ENCODE measurements around the gene AMH. TPM values are rescaled to one million over a fixed set of nuclear protein-coding genes. Genes with fewer than 3 reads are reported as not detected.
"Not testable (repeated sequence)": the region's sequence is repeated elsewhere in the genome, so short reads cannot be mapped to it uniquely, and the experiment has no call there.

The AMH gene
- total RNA-seq: 0.93 TPM
- long read RNA-seq: 0 reads

DNA sequence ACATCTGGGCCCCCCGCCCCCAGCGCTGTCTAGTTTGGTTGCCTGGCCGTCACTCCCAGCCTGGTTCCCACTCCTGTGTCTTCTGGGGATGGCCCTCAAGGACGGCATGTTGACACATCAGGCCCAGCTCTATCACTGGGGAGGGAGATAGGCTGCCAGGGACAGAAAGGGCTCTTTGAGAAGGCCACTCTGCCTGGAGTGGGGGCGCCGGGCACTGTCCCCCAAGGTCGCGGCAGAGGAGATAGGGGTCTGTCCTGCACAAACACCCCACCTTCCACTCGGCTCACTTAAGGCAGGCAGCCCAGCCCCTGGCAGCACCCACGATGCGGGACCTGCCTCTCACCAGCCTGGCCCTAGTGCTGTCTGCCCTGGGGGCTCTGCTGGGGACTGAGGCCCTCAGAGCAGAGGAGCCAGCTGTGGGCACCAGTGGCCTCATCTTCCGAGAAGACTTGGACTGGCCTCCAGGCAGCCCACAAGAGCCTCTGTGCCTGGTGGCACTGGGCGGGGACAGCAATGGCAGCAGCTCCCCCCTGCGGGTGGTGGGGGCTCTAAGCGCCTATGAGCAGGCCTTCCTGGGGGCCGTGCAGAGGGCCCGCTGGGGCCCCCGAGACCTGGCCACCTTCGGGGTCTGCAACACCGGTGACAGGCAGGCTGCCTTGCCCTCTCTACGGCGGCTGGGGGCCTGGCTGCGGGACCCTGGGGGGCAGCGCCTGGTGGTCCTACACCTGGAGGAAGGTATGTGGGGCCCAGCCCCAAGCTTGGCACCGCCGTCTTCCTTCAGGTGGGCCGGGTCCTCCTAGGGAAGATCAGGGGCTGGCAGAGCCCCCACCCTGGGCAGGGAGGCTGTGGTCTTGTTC is at the start of gene AMH:
TSS of gene AMH (plus strand) at position 314 of the 857 bp plus-strand sequence. CDS start at position 324, 10 bp downstream.
- DNase-seq (ENCODE audit: low spot score): no peak

GRCh38 chr19:2199861-2200623 is 49.1 kb upstream of the AMH start:
- no peak for DNase-seq (ENCODE audit: low spot score)

DNA sequence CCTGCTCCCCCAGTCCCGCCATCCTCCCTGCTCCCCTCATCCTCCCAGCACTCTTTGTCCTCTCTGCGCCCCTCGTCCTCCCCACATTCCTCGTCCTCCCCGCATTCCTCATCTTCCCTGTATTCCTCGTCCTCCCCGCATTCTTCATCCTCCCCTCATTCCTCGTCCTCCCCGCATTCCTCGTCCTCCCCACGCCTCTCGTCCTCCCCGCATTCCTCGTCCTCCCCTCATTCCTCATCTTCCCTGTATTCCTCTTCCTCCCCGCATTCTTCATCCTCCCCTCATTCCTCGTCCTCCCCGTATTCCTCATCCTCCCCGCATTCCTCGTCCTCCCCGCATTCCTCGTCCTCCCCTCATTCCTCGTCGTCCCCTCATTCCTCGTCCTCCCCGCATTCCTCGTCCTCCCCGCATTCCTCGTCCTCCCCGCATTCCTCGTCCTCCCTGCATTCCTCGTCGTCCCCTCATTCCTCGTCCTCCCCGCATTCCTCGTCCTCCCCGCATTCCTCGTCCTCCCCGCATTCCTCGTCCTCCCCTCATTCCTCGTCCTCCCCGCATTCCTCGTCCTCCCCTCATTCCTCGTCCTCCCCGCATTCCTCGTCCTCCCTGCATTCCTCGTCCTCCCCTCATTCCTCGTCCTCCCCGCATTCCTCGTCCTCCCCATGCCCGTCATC is 48.4 kb upstream of the AMH start:
- DNase-seq (ENCODE audit: low spot score): not testable (repeated sequence)

DNA sequence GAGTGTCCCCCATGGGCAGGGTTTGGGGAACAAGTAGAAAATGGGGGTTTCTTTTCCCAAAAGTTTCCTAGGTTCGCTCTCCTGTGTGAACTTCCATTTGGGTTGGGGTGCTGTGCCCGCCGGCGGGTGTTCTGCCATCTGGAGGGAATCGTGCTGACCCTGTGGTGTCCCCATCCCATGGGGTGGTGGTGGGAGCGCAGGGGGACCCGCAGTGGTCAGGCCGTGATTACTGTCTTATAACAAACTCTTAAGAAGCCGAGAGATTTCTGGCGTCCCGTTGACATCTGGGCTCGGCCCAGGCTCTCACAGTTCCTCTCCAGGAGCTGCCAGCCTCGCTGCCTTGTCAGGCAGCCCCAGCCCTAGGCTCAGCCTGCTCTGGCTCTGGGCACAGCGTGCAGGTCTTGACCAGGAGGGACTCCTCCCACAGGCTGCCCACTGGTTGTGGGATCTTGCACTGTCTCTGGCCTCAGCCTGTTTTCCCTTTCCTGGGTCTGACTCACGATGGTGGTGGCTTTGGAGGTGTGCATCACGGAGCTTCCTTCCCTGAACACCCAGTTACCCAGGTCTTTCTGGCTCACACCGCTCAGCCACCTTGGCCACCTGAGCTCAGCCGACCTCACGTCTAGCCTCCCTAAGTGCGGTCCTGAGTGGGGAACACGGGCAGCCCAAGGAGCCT is 47.5 kb upstream of the AMH start:
- no peak for DNase-seq (ENCODE audit: low spot score)

- DNase-seq (ENCODE audit: low spot score): no peak
Measured at GRCh38 chr19:2202366-2202765, 46.8 kb upstream of the AMH start.

GRCh38 chr19:2207008-2207407 is 42.1 kb upstream of the AMH start:
- no peak for DNase-seq (ENCODE audit: low spot score)

DNA sequence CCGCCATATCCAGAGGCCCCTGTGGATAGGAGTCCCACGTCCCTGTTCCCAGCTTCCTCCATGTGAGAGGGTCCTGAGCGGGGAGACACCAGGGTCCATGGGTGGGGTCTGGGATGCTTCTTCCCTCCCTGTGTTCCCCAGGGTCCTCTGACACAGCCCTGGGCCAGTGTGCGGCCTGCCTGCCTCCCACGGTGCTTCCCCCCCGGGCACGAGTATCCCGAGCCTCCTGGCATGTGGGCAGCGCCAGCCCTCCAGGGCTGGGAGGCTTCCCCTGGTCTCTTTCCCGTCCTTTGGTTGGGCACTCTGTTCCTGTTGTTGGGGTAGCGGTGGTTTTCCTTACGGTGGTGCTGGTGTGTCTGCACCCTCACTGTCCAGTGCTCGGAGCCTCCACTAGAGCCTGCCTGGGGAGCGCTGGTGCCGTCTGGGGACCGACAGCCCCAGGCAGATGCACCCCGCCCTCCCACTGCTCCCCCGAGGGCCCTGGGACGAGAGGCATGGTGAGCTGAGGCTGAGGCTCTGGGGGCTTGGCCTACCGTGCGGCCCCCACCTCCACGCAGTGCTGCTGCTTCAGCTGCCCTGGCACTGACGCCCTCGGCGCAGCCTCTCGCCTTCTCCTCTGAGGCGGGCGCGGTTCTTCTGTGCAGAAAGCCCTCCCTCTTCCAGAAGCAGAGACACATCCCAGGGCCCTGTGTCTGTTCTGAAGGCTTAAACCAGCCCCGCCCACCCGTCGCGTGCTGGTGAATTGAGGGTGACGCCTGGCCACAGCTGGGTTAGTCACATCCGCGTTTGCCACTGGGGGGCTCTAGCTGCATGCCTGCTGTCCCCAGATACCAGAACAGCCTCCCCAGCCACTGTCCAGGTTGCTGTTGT is 40.9 kb upstream of the AMH start:
- DNase-seq (ENCODE audit: low spot score): no peak

DNA sequence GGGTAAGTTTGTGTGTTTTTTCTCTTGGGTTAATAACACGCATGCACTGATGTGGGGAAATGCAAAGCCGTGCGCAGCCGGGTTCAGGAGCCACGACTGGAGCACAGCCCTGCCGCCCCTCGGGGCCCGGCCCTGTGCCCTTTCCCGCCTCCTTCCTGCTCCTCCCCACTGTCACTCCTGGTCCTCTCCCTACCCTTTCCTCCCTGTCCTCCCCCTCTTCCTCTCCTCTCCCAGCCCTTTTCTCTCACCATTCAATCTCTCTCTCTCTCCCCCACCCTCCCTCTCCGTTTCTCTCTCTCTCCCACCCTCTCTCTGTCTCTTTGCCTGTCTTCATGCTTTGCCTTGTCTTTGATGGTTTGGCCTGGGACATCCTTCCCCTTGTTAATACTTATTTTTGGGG is 40.1 kb upstream of the AMH start:
- no peak for DNase-seq (ENCODE audit: low spot score)

- DNase-seq (ENCODE audit: low spot score): no peak
Measured at GRCh38 chr19:2209408-2209807, 39.7 kb upstream of the AMH start.

- DNase-seq (ENCODE audit: low spot score): no peak
Measured at GRCh38 chr19:2210206-2210605, 38.9 kb upstream of the AMH start.

GRCh38 chr19:2210987-2211740 is 38.0 kb upstream of the AMH start:
- no peak for DNase-seq (ENCODE audit: low spot score)

DNA sequence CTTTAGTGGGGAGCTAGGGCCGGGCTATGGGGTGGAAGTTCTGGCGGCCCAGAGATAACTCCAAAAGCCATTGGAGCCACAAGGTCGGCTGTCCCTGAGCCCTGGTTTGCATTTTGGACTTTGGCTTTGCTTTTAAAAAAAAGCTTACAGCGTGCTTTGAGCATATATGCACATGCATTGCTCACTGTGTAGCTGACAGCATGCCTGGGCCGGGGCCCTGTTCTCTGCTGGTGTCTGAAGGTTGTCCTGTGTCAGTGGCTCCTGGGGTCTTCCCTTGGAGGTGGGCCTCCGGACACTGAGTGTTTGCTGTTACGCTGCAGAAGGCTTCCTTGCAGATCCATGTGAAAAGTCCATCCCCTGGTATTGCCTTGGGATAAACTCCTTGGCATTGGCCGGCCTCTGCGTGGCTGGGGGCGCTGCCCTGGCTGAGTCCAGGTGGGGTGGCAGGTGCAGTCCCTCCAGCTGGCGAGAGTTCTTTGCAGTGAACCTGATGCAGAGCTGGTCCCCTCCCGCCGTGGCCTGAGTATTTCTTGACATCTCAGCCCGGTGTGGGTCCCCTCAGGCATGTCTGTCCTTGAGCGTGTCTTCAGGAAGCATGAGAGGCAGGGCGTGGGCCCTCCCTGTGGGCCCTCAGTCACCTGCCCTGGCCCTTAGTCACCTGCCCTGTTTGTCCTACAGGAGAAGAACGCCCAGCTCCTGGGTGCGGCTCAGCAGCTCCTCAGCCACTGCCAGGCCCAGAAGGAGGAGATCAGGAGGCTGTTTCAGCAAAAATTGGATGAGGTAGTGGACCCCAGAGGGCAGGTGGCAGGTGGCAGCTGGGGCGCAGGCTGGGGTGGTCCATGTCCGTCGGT is 36.0 kb upstream of the AMH start:
- no peak for DNase-seq (ENCODE audit: low spot score)

GRCh38 chr19:2213799-2214198 is 35.3 kb upstream of the AMH start:
- no peak for DNase-seq (ENCODE audit: low spot score)

DNA sequence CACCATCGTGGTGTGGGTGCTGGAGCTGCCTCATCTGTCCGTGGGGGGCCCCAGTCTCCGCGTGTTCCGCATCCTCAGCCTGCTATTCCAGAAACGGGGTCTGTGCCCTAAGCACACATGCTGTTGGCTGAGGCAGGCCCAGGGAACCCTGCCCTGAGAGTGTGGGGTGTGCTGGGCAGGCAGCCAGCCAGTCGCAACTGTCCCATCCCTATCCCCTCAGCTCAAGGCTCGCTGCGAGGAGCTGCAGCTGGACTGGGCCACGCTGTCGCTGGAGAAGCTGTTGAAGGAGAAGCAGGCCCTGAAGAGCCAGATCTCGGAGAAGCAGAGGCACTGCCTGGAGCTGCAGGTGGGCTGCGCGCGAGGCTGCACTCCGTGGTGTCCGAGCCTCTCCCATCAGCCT is 34.9 kb upstream of the AMH start:
- DNase-seq (ENCODE audit: low spot score): no peak

DNA sequence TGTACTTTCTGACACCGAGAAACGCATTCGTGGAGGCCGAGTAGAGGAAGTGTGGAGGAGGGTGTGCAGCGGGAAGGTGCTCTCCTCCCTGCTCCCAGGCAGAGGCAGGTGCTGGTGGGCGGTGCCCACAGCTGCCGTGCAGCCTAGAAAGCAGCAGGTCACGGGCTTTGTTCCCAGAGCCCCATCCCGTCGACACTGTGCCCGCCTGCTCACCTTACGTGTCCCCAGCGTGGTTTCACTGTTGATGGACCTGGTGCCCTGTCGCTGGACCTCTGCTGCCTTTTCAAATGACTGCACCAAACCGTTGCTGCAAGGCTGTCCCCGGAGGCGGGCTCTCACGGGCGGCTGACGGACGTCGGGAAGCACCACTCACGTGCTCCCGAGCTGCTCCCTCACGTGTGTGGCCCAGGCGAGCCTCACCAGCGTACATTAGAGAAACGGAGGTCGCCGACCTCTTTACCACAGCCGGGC is 33.8 kb upstream of the AMH start:
- DNase-seq (ENCODE audit: low spot score): no peak

DNA sequence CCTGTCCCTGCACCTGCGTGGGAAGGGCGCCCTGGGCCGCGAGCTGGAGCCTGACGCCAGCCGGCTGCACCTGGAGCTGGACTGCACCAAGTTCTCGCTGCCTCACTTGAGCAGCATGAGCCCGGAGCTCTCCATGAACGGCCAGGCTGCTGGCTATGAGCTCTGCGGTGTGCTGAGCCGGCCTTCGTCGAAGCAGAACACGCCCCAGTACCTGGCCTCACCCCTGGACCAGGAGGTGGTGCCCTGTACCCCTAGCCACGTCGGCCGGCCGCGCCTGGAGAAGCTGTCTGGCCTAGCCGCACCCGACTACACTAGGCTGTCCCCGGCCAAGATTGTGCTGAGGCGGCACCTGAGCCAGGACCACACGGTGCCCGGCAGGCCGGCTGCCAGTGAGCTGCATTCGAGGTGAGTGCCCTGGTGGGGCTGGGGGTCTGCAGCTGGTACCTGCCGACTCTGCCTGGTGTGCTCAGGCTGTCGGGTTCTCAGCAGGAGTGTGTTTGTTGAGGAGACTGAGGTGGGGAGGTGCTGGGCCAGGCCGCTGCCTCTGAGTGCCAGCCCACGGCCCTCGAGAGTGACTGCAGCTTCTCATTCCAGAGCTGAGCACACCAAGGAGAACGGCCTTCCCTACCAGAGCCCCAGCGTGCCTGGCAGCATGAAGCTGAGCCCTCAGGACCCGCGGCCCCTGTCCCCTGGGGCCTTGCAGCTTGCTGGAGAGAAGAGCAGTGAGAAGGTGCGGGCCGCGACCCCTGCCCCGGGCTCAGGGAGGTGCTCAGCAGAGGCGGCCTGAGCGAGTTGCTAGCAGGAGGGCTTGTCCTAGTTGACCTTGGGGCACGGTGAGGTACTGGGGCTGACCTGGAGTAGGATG is 32.5 kb upstream of the AMH start:
- DNase-seq (ENCODE audit: low spot score): no peak

- no peak for DNase-seq (ENCODE audit: low spot score)
Measured at GRCh38 chr19:2217591-2217990, 31.5 kb upstream of the AMH start.

DNA sequence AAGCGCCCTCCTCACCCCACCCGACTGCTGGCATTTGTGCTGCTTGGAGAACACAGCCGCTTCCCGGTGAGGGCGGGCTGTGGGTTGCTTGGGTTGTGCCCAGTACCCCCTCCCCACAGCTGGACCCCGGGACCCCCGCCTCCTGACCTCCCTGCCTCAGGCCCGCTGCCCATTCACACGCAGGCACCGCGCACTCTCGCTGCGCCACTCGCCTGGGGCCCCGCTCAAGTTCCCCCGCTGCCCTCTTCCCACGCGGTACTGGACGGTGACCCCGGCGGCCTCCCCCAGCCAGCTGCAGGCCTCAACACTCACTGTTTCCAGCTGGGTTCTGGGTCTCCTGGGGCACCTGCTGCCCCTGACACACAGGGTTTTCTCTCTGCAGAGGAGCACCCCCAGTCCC is 29.4 kb upstream of the AMH start:
- DNase-seq (ENCODE audit: low spot score): no peak
